Cardiac muscle cell (in vitro differentiated cells and primary cell): ENCODE measurements around the gene KCP. TPM values are rescaled to one million over a fixed set of nuclear protein-coding genes. Genes with fewer than 3 reads are reported as not detected.

Source experiments
- DNase-seq, 2 donors: peaks; one replicate each; pipeline versions ENCODE4 v3.0.0 to v3.0.0-alpha.2; 2010 to 2017; ENCODE audit warnings: low read depth in 1 of 2, low spot score in 1 of 2
- H3K27ac ChIP-seq: fragments of 200-600 bp; sonication (generic); 2 replicates; pipeline ENCODE4 v1.5.1; 2016
- H3K27me3 ChIP-seq: fragments of 200-600 bp; sonication (generic); 2 replicates; pipeline ENCODE4 v1.6.0; 2016; ENCODE audit warnings: control low read depth
- H3K36me3 ChIP-seq: fragments of 200-600 bp; sonication (generic); 2 replicates; pipeline ENCODE4 v1.5.1; 2016; ENCODE audit warnings: control low read depth
- H3K4me1 ChIP-seq: fragments of 200-600 bp; sonication (generic); 2 replicates; pipeline ENCODE4 v1.8.1; 2017; ENCODE audit warnings: low read depth, mild to moderate bottlenecking, mixed run types
- H3K4me3 ChIP-seq: fragments of 200-600 bp; sonication (generic); 2 replicates; pipeline ENCODE4 v1.5.1; 2016; ENCODE audit warnings: mild to moderate bottlenecking
- H3K9me3 ChIP-seq: fragments of 200-600 bp; sonication (generic); 2 replicates; pipeline ENCODE4 v1.5.1; 2017; ENCODE audit warnings: low read depth, mild to moderate bottlenecking, control low read depth
- CTCF ChIP-seq: IDR thresholded peaks from 2 replicates; pipeline ENCODE4 v1.5.1; 2012; ENCODE audit warnings: low read depth, mild to moderate bottlenecking, low read length
- polyA plus RNA-seq: library from polyadenylated mRNA; unstranded; fragments of >200 nt; fragmentation: Nextera tagmentation; extraction: Ambion mirVana; gene quantifications from 2 replicates; pipeline ENCODE4 v1.2.1, GENCODE V29; 2016
- total RNA-seq: library from RNA; depleted of rRNA; stranded (reverse); fragments of >200 nt; gene quantifications from 2 replicates; pipeline ENCODE4 v1.2.3, GENCODE V29; 2016

The KCP gene
- total and polyA plus RNA-seq, 2 experiments from 2014 or later, result 1.2 to 1.6 TPM

- Histone ChIP-seq H3K27me3 (peaks cover 6% of the 10 kb centered on the region), H3K9me3 (no peaks in the 10 kb centered on the region), H3K4me3 (no peak overlapping the region), H3K27ac (no peak overlapping the region), H3K36me3 (no peaks in the 10 kb centered on the region), H3K4me1 (no peaks in the 10 kb centered on the region)
- no peak for DNase-seq
- no peak for TF ChIP-seq CTCF
Observed at GRCh38 chr7:128885370-128886187, 24.9 kb downstream of the KCP start.

GRCh38 chr7:128884561-128885369 is 25.7 kb downstream of the KCP start:
- Histone ChIP-seq H3K27ac (no peak overlapping the region), H3K27me3 (no peaks in the 10 kb centered on the region), H3K36me3 (no peaks in the 10 kb centered on the region), H3K9me3 (no peaks in the 10 kb centered on the region), H3K4me1 (no peaks in the 10 kb centered on the region), H3K4me3 (no peak overlapping the region)
- no peak for DNase-seq
- no peak for TF ChIP-seq CTCF

GRCh38 chr7:128883622-128884448 is 26.7 kb downstream of the KCP start:
- peak; percentile 88 for TF ChIP-seq CTCF
- no peaks in the 10 kb centered on the region for H3K36me3 ChIP-seq
- DNase-seq, result peak; percentile 80 to 88

GRCh38 chr7:128882134-128882533 is 28.4 kb downstream of the KCP start:
- Histone ChIP-seq H3K27me3 (no peaks in the 10 kb centered on the region), H3K36me3 (no peaks in the 10 kb centered on the region), H3K9me3 (no peaks in the 10 kb centered on the region), H3K4me3 (no peak overlapping the region), H3K27ac (no peak overlapping the region), H3K4me1 (no peaks in the 10 kb centered on the region)
- DNase-seq, result no peak
- TF ChIP-seq CTCF, result no peak

More at GRCh38 chr7:128883622-128884448, 26.7 kb downstream of the KCP start:
- Histone ChIP-seq H3K9me3 (no peaks in the 10 kb centered on the region), H3K4me1 (no peaks in the 10 kb centered on the region), H3K27ac (no peak overlapping the region), H3K4me3 (no peak overlapping the region), H3K27me3 (no peaks in the 10 kb centered on the region)

- H3K27me3 ChIP-seq, result no peaks in the 10 kb centered on the region
- H3K4me3 ChIP-seq, result no peak overlapping the region
- no peak for TF ChIP-seq CTCF
- no peaks in the 10 kb centered on the region for H3K36me3 ChIP-seq
- no peak overlapping the region for H3K27ac ChIP-seq
- no peak for DNase-seq
- H3K9me3 ChIP-seq, result no peaks in the 10 kb centered on the region
- no peaks in the 10 kb centered on the region for H3K4me1 ChIP-seq
Observed at GRCh38 chr7:128881458-128882125, 28.9 kb downstream of the KCP start.
